ENCODE data around the gene NDUFV2. TPM values are rescaled to one million over a fixed set of nuclear protein-coding genes. Genes with fewer than 3 reads are reported as not detected.

Gene NDUFV2
- total and polyA plus RNA-seq, 2 of the 8 experiments (the other 6 are each of a cell fraction or from before 2014, with no cell fraction given): 90.8 to 191 TPM

DNA sequence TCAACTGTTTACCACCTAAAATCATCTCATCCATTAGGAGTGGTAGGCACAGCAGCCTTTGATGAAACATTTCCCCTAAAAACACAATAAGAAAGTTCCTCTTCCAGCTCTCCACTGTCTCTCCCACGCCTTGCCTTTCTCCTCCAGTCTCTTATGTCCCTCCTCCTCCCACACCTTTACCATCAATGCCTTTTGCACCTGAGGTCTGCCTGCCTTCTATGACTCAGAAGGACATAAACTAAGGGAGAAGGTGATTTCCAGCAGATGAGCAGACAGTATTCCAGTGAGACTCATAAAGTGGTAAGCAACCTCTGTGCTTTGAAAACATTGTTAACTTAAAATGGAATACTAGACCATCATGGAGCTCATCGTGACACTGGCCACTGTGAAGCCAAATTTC, 34.2 kb upstream of the NDUFV2 start:
- H3K27ac ChIP-seq (ENCODE audit: low read depth, low read length): no peak overlapping the region
- no peak overlapping the region for H2AK5ac ChIP-seq (ENCODE audit: low read depth, low read length)
- no peak overlapping the region for H3K4me3 ChIP-seq (ENCODE audit: extremely low read depth in 1 of 4, insufficient read depth in 2 of 4, low read depth in 3 of 4, low read length in 4 of 4)
- no peak overlapping the region for H3K14ac ChIP-seq (ENCODE audit: insufficient read length)
- no peaks in the 10 kb centered on the region for H3K27me3 ChIP-seq (replicated peaks in 1 of 4; ENCODE audit: control insufficient read depth in 3 of 4, extremely low read depth in 1 of 4, insufficient read depth in 3 of 4, low read length in 3 of 4)
- H4K8ac ChIP-seq (ENCODE audit: extremely low read depth, insufficient read depth, low read length): no peak overlapping the region
- no peak for DNase-seq (ENCODE audit: low read depth in 1 of 2, low spot score in 2 of 2)
- H2AFZ ChIP-seq (ENCODE audit: low read length): no peak overlapping the region
- no peak overlapping the region for H2BK20ac ChIP-seq (ENCODE audit: low read length)
- H3K36me3 ChIP-seq (ENCODE audit: control insufficient read depth in 2 of 4, insufficient read depth in 4 of 4, low read length in 3 of 4): no peaks in the 10 kb centered on the region
- H3K4me1 ChIP-seq (replicated peaks in 1 of 4; ENCODE audit: control insufficient read depth in 3 of 4, insufficient read depth in 4 of 4, low read length in 3 of 4): no peaks in the 10 kb centered on the region
- H4K5ac ChIP-seq (ENCODE audit: insufficient read length, low read depth, low read length): no peak overlapping the region
- H3K79me1 ChIP-seq (ENCODE audit: low read depth, low read length): no peaks in the 10 kb centered on the region
- H4K20me1 ChIP-seq (replicated peaks in 1 of 2; ENCODE audit: control insufficient read depth in 1 of 2, insufficient read depth in 2 of 2, low read length in 2 of 2): no peaks in the 10 kb centered on the region
- no peak overlapping the region for H3K23ac ChIP-seq (ENCODE audit: insufficient read length)
- TF ChIP-seq SIX5 (IDR thresholded peaks at IDR 0.05; ENCODE audit: low read depth, low read length) (no peak), HDAC2 (IDR thresholded peaks at IDR 0.05; ENCODE audit: borderline replicate concordance in 1 of 2, low read depth in 2 of 2, low read length in 2 of 2) (no peak), POU5F1 (IDR thresholded peaks at IDR 0.05; ENCODE audit: low read depth, low read length) (no peak), GABPA (IDR thresholded peaks at IDR 0.05; ENCODE audit: borderline replicate concordance, insufficient read depth, low read length) (no peak), EZH2 (IDR thresholded peaks at IDR 0.05; ENCODE audit: low read depth, low read length, severe bottlenecking) (no peak), ASH2L (IDR thresholded peaks at IDR 0.05; ENCODE audit: low read length) (no peak), SP1 (IDR thresholded peaks at IDR 0.05; ENCODE audit: low read depth, low read length) (no peak), CBX8 (IDR thresholded peaks at IDR 0.05; ENCODE audit: borderline replicate concordance, low read depth, low read length) (no peak), HDAC6 (IDR thresholded peaks at IDR 0.05; ENCODE audit: low read depth, low read length) (no peak), JUN (IDR thresholded peaks at IDR 0.05; ENCODE audit: low read depth, low read length) (no peak), NRF1 (IDR thresholded peaks at IDR 0.05; ENCODE audit: low read depth, low read length) (no peak)
- TF ChIP-seq, protein P1, sequence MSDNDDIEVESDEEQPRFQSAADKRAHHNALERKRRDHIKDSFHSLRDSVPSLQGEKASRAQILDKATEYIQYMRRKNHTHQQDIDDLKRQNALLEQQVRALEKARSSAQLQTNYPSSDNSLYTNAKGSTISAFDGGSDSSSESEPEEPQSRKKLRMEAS (IDR thresholded peaks at IDR 0.05): no peak
- H2BK120ac ChIP-seq (replicated peaks; ENCODE audit: low read depth, low read length): no peak overlapping the region
- CTCF ChIA-PET (ENCODE audit: partially characterized antibody): interaction anchor here (1.0 kb wide), 1 partner anchor 369 kb away, joined by 3 read pairs; no protein-coding TSS in a partner anchor
- H3K23me2 ChIP-seq (ENCODE audit: low read depth, low read length): no peaks in the 10 kb centered on the region; the same call in 1 of the 2 replicates
- H2BK15ac ChIP-seq (ENCODE audit: low read length): no peak overlapping the region
- no peak overlapping the region for H2BK5ac ChIP-seq (ENCODE audit: low read depth, low read length)
- H3K9me3 ChIP-seq (ENCODE audit: insufficient read depth in 2 of 2, low read depth in 1 of 2, low read length in 1 of 2): no peaks in the 10 kb centered on the region
- no peak overlapping the region for H3K18ac ChIP-seq (ENCODE audit: extremely low read depth, low read length)
- H4K91ac ChIP-seq (replicated peaks; ENCODE audit: insufficient read length, low read length): no peak overlapping the region
- H3K79me2 ChIP-seq (ENCODE audit: control insufficient read depth in 1 of 2, insufficient read depth in 2 of 2, low read length in 2 of 2): no peaks in the 10 kb centered on the region
- WGBS, 2 experiments (ENCODE audit: extremely low coverage in 1 of 2, insufficient coverage in 1 of 2, insufficient read length in 1 of 2, insufficient replicate concordance in 2 of 2, low coverage in 1 of 2, low lambda C conversion rate in 2 of 2, missing lambda C conversion rate in 1 of 2): 86% methylated on average over 2 of the region's 2 CpGs; no CpG with 5 or more reads in 1 of the 2 experiments
- H3K4me2 ChIP-seq (ENCODE audit: insufficient read depth in 1 of 2, low read depth in 2 of 2, low read length in 2 of 2): no peak overlapping the region
- no peak overlapping the region for H2BK12ac ChIP-seq (ENCODE audit: low read depth, low read length)
- POLR2A ChIA-PET (ENCODE audit: partially characterized antibody): interaction anchor here (0.6 kb wide), 1 partner anchor 72 kb away, joined by 3 read pairs; no protein-coding TSS in a partner anchor
- no peak overlapping the region for H3K4ac ChIP-seq (replicated peaks; ENCODE audit: insufficient read length, low read depth, low read length)
- no peak overlapping the region for H3K56ac ChIP-seq (replicated peaks; ENCODE audit: insufficient read length, low read depth, low read length)
- no peak for FAIRE-seq
- no peak overlapping the region for H3K9ac ChIP-seq (replicated peaks in 1 of 4; ENCODE audit: extremely low read depth in 1 of 4, low read depth in 3 of 4, low read length in 3 of 4)
